Adrenal gland (tissue), 12 donors: ENCODE results near the gene LILRA2. TPM values are rescaled to one million over a fixed set of nuclear protein-coding genes. Genes with fewer than 3 reads are reported as not detected.
A peak's percentile ranks its signal among the peaks of the same experiment; 100 is the strongest.
"Not testable (repeated sequence)": the region's sequence is repeated elsewhere in the genome, so short reads cannot be mapped to it uniquely, and the experiment has no call there.

Source experiments
- DNase-seq, 7 donors: peaks; one replicate each; pipeline ENCODE4 v3.0.0-alpha.2; 2019 to 2020
- H3K27ac ChIP-seq, 5 donors: fragments of 200-600 bp; sonication (generic) in 4 of 5; 1 replicate in 3 of 5; 2 replicates in 2 of 5; pipeline versions ENCODE4 v1.5.1 to v1.8.0; 2016 to 2020; ENCODE audit warnings: mild to moderate bottlenecking in 1 of 5
- H3K27me3 ChIP-seq: fragments of 200-600 bp; 2 replicates; pipeline ENCODE4 v1.8.0; 2021
- H3K36me3 ChIP-seq, 2 donors: fragments of 200-600 bp; replicated peaks in 1 of 2; 1 replicate in 1 of 2; 2 replicates in 1 of 2; pipeline versions ENCODE4 v1.5.1 to v1.8.0; 2018 to 2022
- H3K4me1 ChIP-seq, 2 donors: fragments of 200-600 bp; replicated peaks in 1 of 2; 1 replicate in 1 of 2; 2 replicates in 1 of 2; pipeline versions ENCODE4 v1.5.1 to v1.8.0; 2018 to 2021
- H3K4me3 ChIP-seq, 4 donors: fragments of 200-600 bp; sonication (generic) in 3 of 4; one replicate each; pipeline ENCODE4 v1.5.1; 2016 to 2018
- H3K9me3 ChIP-seq, 3 donors: fragments of 200-600 bp; sonication (generic) in 1 of 3; replicated peaks in 1 of 3; 1 replicate in 2 of 3; 2 replicates in 1 of 3; pipeline versions ENCODE4 v1.5.1 to v1.8.0; 2016 to 2021
- POLR2A ChIP-seq, 2 donors: fragments of 450-650 bp; IDR thresholded peaks; one replicate each; pipeline ENCODE4 v1.6.1; 2017; ENCODE audit warnings: antibody characterized with exemption in 2 of 2, mild to moderate bottlenecking in 2 of 2, moderate library complexity in 1 of 2
- WGBS, 4 donors: extraction: QIAGEN DNeasy Blood & Tissue Kit in 2 of 4; methylation state at CpG; one replicate each; pipeline versions ENCODE4 v1.1.5 to v1.1.7; 2013 to 2017; 5-methylcytosine and 5-hydroxymethylcytosine counted together
- intact Hi-C, 2 donors: fragments of 100-400 bp; cut with DNase I; formaldehyde crosslinking; loops; one replicate each; pipeline versions ENCODE4 v1.14.1 to v1.15.0; 2022 to 2023
- polyA plus RNA-seq, 3 donors: library from polyadenylated mRNA; stranded (reverse); fragments of 200-250 nt in 2 of 3; fragments of 350-450 nt in 1 of 3; fragmentation: Illumina TruSeq in 1 of 3; extraction: RNeasy Lipid Tissue Mini Kit (QIAGEN cat#74804) in 1 of 3; gene quantifications; one replicate each; pipeline ENCODE4 v1.2.3, GENCODE V29; 2013 to 2014
- total RNA-seq, 9 donors: library from RNA; depleted of rRNA in 4 of 9; stranded (reverse); fragments of >200 nt in 4 of 9; fragments of 120-200 nt in 1 of 9; fragmentation: NEBNext Ultra II Directional in 1 of 9; extraction: Animal tissue kit (Norgen Biotek cat#: 25700) in 1 of 9; gene quantifications; one replicate each; pipeline versions ENCODE4 v1.1.0 to v1.2.4, GENCODE V29; 2013 to 2023
- TF ChIP-seq, protein P1 (sequence below), 6 experiments: fragments of 450-650 bp in 4 of 6; fragments of 200-600 bp in 2 of 6; sonication (generic) in 1 of 6; IDR thresholded peaks; 1 replicate in 5 of 6; 2 replicates in 1 of 6; pipeline versions ENCODE4 v1.5.1 to v1.8.0; 2016 to 2021; ENCODE audit warnings: antibody characterized with exemption in 6 of 6, mild to moderate bottlenecking in 2 of 6, moderate library complexity in 1 of 6
- donor health status: healthy with polysubstance abuse.
- donor health status: Bipolar disorder and iron deficiency.
- donor health status: DM: yes; HTN: yes; CAD: no.
- donor health status: DM: no; HTN: no; CAD: no.
- donor health status: DM: no; HTN: no; CAD: no.
- donor health status: DM: yes; HTN: yes; CAD: no.

LILRA2 gene
- total and polyA plus RNA-seq, 12 donors, result 0.55 to 13.5 (median 4.3) TPM

DNA sequence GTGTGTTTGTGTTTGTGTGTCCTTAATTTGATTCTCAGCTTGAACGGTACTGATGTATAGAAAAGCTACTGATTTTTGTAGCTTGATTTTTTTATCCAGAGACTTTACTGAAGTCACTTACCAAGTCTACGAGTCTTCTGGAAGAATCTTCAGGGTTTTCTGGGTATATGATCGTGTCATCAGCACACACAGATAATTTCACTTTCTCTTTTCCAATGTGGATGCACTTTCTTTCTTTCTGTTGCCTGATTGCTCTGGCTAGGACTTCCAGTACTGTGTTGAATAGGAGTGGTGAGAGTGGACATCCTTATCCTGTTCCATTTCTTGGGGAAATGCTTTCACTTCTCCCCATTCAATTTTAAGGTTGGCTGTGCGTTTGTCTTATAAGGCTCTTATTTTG, 48.8 kb downstream of the LILRA2 start:
- Histone ChIP-seq H3K9me3 (no peaks in the 10 kb centered on the region), H3K27me3 (no peaks in the 10 kb centered on the region), H3K36me3 (no peaks in the 10 kb centered on the region), H3K27ac (no peak overlapping the region), H3K4me1 (no peaks in the 10 kb centered on the region), H3K4me3 (no peak overlapping the region)
- intact Hi-C loops, result no loop called here
- TF ChIP-seq, protein P1, sequence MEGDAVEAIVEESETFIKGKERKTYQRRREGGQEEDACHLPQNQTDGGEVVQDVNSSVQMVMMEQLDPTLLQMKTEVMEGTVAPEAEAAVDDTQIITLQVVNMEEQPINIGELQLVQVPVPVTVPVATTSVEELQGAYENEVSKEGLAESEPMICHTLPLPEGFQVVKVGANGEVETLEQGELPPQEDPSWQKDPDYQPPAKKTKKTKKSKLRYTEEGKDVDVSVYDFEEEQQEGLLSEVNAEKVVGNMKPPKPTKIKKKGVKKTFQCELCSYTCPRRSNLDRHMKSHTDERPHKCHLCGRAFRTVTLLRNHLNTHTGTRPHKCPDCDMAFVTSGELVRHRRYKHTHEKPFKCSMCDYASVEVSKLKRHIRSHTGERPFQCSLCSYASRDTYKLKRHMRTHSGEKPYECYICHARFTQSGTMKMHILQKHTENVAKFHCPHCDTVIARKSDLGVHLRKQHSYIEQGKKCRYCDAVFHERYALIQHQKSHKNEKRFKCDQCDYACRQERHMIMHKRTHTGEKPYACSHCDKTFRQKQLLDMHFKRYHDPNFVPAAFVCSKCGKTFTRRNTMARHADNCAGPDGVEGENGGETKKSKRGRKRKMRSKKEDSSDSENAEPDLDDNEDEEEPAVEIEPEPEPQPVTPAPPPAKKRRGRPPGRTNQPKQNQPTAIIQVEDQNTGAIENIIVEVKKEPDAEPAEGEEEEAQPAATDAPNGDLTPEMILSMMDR (IDR thresholded peaks at IDR 0.05), result no peak
- no peak for TF ChIP-seq POLR2A (IDR thresholded peaks at IDR 0.05)
- DNase-seq, result no peak
- 49 to 59% (median 57%) methylated on average over 4 of the region's 4 CpGs for WGBS, 4 donors

DNA sequence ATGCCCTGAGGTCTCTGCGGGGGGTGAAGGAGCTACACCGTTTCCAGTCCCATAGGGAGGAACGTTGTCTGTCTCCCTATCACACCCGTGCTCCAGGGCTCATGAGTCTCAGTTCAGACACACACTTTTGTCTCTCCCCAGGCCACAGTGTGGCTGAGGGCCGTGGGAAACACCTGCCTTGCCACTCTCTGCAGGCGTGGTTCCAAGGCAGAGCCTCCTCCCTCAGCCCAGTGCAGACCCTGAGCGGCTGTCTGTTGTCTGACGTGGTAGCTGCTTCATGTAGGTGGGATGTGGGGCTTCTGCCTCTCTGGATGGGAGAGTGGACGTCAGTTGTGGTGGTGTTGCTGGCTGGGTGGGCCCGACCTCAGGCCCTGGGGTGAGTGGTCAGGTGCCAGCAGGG, 50.6 kb downstream of the LILRA2 start:
- H3K27ac ChIP-seq, intact Hi-C loops, H3K4me1 ChIP-seq, H3K9me3 ChIP-seq, DNase-seq, H3K4me3 ChIP-seq, H3K36me3 ChIP-seq, H3K27me3 ChIP-seq: not testable (repeated sequence)
- 67 to 100% (median 68%) methylated on average over 1 to 10 of the region's 10 CpGs; no CpG with 5 or more reads in 1 of the 4 donors for WGBS, 4 donors

DNA sequence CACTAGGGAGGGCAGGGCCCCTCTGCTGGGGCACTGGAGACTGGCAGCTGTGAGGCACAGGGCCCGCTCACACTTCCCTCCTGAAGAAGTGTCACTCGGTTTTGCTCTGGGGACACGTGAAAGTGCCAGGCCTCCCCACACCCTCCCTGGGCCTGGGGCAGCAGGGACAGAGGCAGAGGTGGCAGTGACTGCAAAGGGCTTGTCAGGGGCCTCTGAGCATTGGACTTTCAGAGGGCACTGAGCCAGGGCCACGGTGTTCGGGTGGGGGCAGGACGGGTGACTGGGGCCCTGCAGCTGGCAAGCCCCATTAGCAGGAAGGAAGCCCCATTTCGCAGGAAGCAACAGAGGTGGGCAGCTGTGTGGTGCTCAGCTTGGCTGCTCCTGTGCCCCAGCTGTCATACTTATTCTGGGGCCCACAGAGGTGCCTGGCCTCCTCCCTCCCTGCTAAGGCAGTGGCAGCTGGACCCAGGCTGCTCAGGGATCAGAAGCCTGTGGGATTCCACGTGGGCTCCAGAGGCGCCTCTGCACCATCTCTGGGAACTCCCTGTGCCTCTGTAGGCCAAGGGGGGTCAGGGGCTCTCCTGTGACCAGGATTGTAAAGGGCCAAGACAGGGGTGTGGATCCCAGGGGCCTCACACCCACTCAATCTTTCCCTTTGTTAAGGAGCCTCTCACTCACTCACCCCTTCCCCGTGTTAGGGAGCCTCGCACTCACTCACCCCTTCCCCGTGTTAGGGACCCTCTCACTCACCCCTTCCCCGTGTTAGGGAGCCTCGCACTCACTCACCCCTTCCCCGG, 51.5 kb downstream of the LILRA2 start:
- WGBS, 4 donors, result 66 to 90% (median 79%) methylated on average over 6 to 10 of the region's 15 CpGs
- H3K27me3 ChIP-seq, intact Hi-C loops, H3K9me3 ChIP-seq, H3K4me3 ChIP-seq, H3K27ac ChIP-seq, H3K4me1 ChIP-seq, H3K36me3 ChIP-seq, DNase-seq: not testable (repeated sequence)

DNA sequence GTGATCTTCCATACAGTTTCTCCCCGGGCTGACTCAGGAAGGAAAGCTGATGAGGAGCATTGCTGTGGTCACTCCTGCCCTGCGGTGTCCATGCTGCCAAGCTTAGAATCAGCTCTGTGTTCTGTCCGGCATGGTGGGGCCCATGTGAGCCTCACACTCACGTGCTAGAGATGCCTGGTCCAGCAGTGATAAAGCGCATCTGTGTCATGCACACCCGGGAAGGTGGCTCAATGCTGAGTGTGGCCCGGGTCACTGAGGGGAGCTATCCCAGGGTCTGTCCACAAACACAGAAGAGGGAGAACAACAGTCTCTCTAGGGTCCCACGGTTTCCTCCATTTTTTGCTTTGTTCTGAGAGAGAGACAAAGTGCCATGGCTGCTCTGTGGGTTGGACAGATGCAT, 53.2 kb downstream of the LILRA2 start:
- H3K36me3 ChIP-seq, result no peaks in the 10 kb centered on the region
- H3K27me3 ChIP-seq, result no peaks in the 10 kb centered on the region
- no peaks in the 10 kb centered on the region for H3K9me3 ChIP-seq
- DNase-seq, result no peak
- no peaks in the 10 kb centered on the region for H3K4me1 ChIP-seq
- no peak for TF ChIP-seq POLR2A (IDR thresholded peaks at IDR 0.05)
- TF ChIP-seq, protein P1 (IDR thresholded peaks at IDR 0.05), result no peak
- 78 to 83% (median 82%) methylated on average over 8 of the region's 8 CpGs for WGBS, 4 donors
- H3K4me3 ChIP-seq, result no peak overlapping the region
- intact Hi-C loops, result no loop called here
- H3K27ac ChIP-seq, result no peak overlapping the region

DNA sequence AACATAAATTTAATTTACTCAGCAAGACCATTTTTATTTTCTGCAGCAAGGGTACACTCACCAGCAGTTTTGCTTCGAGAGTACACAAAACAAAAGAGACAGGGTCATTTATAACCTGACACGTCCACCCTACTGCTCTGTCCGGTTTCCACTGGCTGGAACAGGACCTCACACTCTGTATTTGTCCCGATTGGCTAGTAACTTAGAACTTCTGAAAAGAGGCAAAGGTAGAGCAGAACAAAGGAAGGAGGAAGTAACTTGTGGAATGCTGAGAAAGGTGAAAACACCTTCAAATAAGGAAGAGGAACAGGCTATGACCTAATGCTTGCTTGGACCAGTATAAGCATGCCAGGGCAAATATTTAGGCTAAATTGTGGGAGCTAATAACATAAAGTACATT, 54.3 kb downstream of the LILRA2 start:
- H3K27ac ChIP-seq, H3K36me3 ChIP-seq, DNase-seq, H3K4me3 ChIP-seq, H3K27me3 ChIP-seq, H3K4me1 ChIP-seq, H3K9me3 ChIP-seq, intact Hi-C loops: not testable (repeated sequence)
- WGBS, 4 donors, result 29 to 54% (median 35%) methylated on average over 4 of the region's 4 CpGs

DNA sequence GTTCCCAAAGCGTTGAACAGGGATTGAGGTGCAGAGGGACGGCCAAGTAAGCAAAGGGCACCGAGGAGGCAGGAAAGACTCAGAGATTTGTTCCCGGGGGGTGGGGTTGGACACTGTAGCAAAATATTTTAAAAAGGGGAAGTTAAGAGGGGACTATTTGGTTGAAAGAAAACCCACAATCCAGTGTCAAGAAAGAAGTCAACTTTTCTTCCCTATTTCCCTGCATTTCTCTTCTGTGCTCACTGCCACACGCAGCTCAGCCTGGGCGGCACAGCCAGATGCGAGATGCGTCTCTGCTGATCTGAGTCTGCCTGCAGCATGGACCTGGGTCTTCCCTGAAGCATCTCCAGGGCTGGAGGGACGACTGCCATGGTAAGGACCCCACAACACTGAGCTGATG, 56.7 kb downstream of the LILRA2 start, which contains the start of gene LILRB1:
TSS of gene LILRB1 (plus strand) at position 223 of the 400 bp plus-strand sequence. CDS start 590 bp downstream, outside the sequence.
- H3K4me1 ChIP-seq, H3K36me3 ChIP-seq, H3K27me3 ChIP-seq, intact Hi-C loops, H3K9me3 ChIP-seq: not testable (repeated sequence)
- peak in 1 of 7 donors; percentile 4 for DNase-seq
- H3K27ac ChIP-seq, result peak within 1 kb of the TSS in 1 of 5 donors; percentile 40
- peak within 1 kb of the TSS in 1 of 4 donors; percentile 32 for H3K4me3 ChIP-seq
- 57 to 63% (median 58%) methylated on average over 9 of the region's 9 CpGs for WGBS, 4 donors
